Pulmonary artery endothelial cell (primary cell): ENCODE measurements around the gene UNC13C. TPM values are rescaled to one million over a fixed set of nuclear protein-coding genes. Genes with fewer than 3 reads are reported as not detected.

ENCODE experiments used
- DNase-seq: peaks from one replicate; pipeline ENCODE4 v3.0.0-alpha.2; 2011; ENCODE audit warnings: low read depth, low spot score
- total RNA-seq: library from RNA; depleted of rRNA; stranded (reverse); fragments of >200 nt; gene quantifications from 2 replicates; pipeline ENCODE4 v1.2.3, GENCODE V29; 2014

The UNC13C gene
- total RNA-seq, 1 donor from 2014 or later = not detected

- no peak for DNase-seq
Measured at GRCh38 chr15:54109014-54109413, 130.8 kb downstream of the UNC13C start.

GRCh38 chr15:54119051-54119450, 140.8 kb downstream of the UNC13C start:
- no peak for DNase-seq

- DNase-seq = no peak
Measured at GRCh38 chr15:54120949-54121463, 142.8 kb downstream of the UNC13C start.

- DNase-seq = no peak
Measured at GRCh38 chr15:54127574-54127973, 149.3 kb downstream of the UNC13C start.

- DNase-seq = no peak
Measured at GRCh38 chr15:54131410-54131809, 153.2 kb downstream of the UNC13C start.

- DNase-seq = no peak
Measured at GRCh38 chr15:54149115-54149531, 170.9 kb downstream of the UNC13C start.

- DNase-seq = no peak
Measured at GRCh38 chr15:54150255-54150654, 172.0 kb downstream of the UNC13C start.

- DNase-seq = no peak
Measured at GRCh38 chr15:54159012-54159411, 180.8 kb downstream of the UNC13C start.

GRCh38 chr15:54187325-54187724, 209.1 kb downstream of the UNC13C start:
- no peak for DNase-seq

- no peak for DNase-seq
Measured at GRCh38 chr15:54197995-54198394, 219.8 kb downstream of the UNC13C start.

- DNase-seq = no peak
Measured at GRCh38 chr15:54206586-54207321, 228.5 kb downstream of the UNC13C start.

GRCh38 chr15:54208786-54209185, 230.5 kb downstream of the UNC13C start:
- DNase-seq = no peak

- DNase-seq = no peak
Measured at GRCh38 chr15:54212635-54213034, 234.4 kb downstream of the UNC13C start.

GRCh38 chr15:54226455-54226854, 248.2 kb downstream of the UNC13C start:
- no peak for DNase-seq

GRCh38 chr15:54227569-54227968, 249.3 kb downstream of the UNC13C start:
- DNase-seq = no peak

- no peak for DNase-seq
Measured at GRCh38 chr15:54250326-54250725, 272.1 kb downstream of the UNC13C start.

- no peak for DNase-seq
Measured at GRCh38 chr15:54256190-54256589, 277.9 kb downstream of the UNC13C start.

- no peak for DNase-seq
Measured at GRCh38 chr15:54273928-54274327, 295.7 kb downstream of the UNC13C start.

GRCh38 chr15:54277834-54278233, 299.6 kb downstream of the UNC13C start:
- DNase-seq = no peak

GRCh38 chr15:54280726-54281125, 302.5 kb downstream of the UNC13C start:
- no peak for DNase-seq

GRCh38 chr15:54282228-54282836, 304.1 kb downstream of the UNC13C start:
- DNase-seq = no peak

- DNase-seq = no peak
Measured at GRCh38 chr15:54288049-54288448, 309.8 kb downstream of the UNC13C start.

- no peak for DNase-seq
Measured at GRCh38 chr15:54289590-54290136, 311.4 kb downstream of the UNC13C start.
